Measurements from ENCODE around the gene DCDC2B. TPM values are rescaled to one million over a fixed set of nuclear protein-coding genes. Genes with fewer than 3 reads are reported as not detected.

The DCDC2B gene
- polyA plus RNA-seq, 2 of the 4 experiments (the other 2 are of a cell fraction), result not detected

DNA sequence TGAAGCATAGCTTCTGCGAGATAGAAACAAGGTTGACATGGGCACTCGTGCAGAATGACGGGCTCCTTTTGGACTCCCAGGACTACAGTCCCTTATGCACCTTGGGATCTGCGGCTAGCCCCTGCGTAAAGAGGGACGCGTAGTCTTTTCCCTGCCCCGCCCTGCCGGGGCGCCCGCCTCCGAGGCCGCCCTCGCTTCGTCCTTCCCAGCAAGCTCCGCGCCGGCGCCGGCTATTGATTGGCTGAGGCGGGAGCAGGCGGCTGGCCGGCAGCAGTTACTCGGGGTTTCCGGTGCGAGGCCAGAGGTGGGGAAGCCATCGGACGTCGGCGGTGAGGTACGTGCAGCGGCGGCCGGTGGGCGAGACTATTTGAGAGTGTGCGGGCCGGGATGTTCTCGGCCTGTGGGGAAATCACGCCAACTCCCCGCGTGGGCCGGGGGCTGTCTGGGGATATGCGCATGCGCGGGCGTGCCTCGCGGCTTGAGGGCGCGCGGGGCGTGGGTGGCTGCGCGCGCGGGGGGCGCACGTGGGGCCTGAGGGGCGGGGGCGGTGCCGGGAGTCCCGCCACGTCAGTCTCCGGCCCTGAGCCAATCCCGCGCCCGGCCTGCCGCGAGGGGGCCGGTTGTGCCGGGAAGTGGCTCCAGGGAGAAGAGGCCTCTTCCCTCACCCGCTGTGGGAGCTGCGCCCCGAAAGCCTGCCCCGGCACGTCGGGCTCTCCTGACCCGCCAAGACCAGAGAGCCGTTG is 29.3 kb upstream of the DCDC2B start, which contains the start of gene TXLNA:
TSS of gene TXLNA (plus strand) at position 233 of the 743 bp plus-strand sequence. CDS start 671 bp downstream, outside the sequence.
- ATAC-seq (peak; percentile 94 to 95), FAIRE-seq (no peak), DNase-seq (ENCODE audit: low read depth in 1 of 2, low spot score in 1 of 2) (peak; percentile 90 to 92)
- ChIA-PET CTCF (interaction anchor here (0.6 to 1.7 kb wide), 3 partner anchors 26 to 534 kb away, joined by 5 to 9 read pairs (median 7); no protein-coding TSS in a partner anchor), POLR2A (interaction anchor here (0.5 to 2.0 kb wide), 17 partner anchors 12 to 153 kb away, joined by 3 to 16 read pairs (median 4); partner anchors contain the start of genes CCDC28B, IQCC and KPNA6)
- H3K4me3 ChIP-seq, result peak within 1 kb of the TSS; percentile 90
- H3K9me3 ChIP-seq, result no peaks in the 10 kb centered on the region
- peak within 1 kb of the TSS; percentile 89 to 94 for H3K27ac ChIP-seq
- peaks cover 33% of the 10 kb centered on the region for H3K4me1 ChIP-seq
- 0% methylated on average over 4 of the region's 79 CpGs for WGBS (ENCODE audit: missing lambda C conversion rate)
- H3K4me2 ChIP-seq, result peak within 1 kb of the TSS; percentile 95
- TF ChIP-seq GATA3 (IDR thresholded peaks at IDR 0.05; ENCODE audit: borderline replicate concordance) (0 out of 2 replicates have a peak, but pooled peaks have one; percentile 6), POLR2A (IDR thresholded peaks at IDR 0.05; ENCODE audit: low read length) (peak; percentile 64), MYC (IDR thresholded peaks at IDR 0.05; ENCODE audit: borderline replicate concordance, low read length) (no peak), RNF2 (IDR thresholded peaks at IDR 0.05; ENCODE audit: borderline replicate concordance, low read depth) (no peak), RARB (CRISPR knock-in tag; IDR thresholded peaks at IDR 0.05) (no peak), ZSCAN20 (CRISPR knock-in tag; IDR thresholded peaks at IDR 0.05) (no peak), USF2 (IDR thresholded peaks at IDR 0.05) (peak; percentile 40), RAD21 (conservative IDR thresholded peaks at IDR 0.05 in 1 of 2, IDR thresholded peaks at IDR 0.05 in 1 of 2) (no peak), FOXS1 (CRISPR knock-in tag; IDR thresholded peaks at IDR 0.05) (no peak), PHF8 (IDR thresholded peaks at IDR 0.05; ENCODE audit: borderline replicate concordance, low read depth) (peak; percentile 74; the same call in 1 of the 2 replicates), EHMT2 (IDR thresholded peaks at IDR 0.05; ENCODE audit: low read depth) (no peak), PBX3 (IDR thresholded peaks at IDR 0.05) (no peak), CBX2 (IDR thresholded peaks at IDR 0.05; ENCODE audit: borderline replicate concordance, low read depth) (no peak), NPAS2 (CRISPR knock-in tag; IDR thresholded peaks at IDR 0.05; ENCODE audit: borderline replicate concordance) (no peak), EHF (CRISPR knock-in tag; IDR thresholded peaks at IDR 0.05) (no peak), MAFK (IDR thresholded peaks at IDR 0.05; ENCODE audit: partially characterized antibody) (no peak), JUN (IDR thresholded peaks at IDR 0.05) (peak; percentile 68 to 89; a peak in 4 of 5 replicates), SREBF2 (IDR thresholded peaks at IDR 0.05) (no peak), HOXB5 (CRISPR knock-in tag; IDR thresholded peaks at IDR 0.05) (peak; percentile 75; the same call in 1 of the 2 replicates), TP53 (CRISPR knock-in tag; IDR thresholded peaks at IDR 0.05) (no peak), BHLHE40 (IDR thresholded peaks at IDR 0.05; ENCODE audit: low read depth, low read length) (no peak), HEYL (CRISPR knock-in tag; IDR thresholded peaks at IDR 0.05) (no peak), ZFP36 (IDR thresholded peaks at IDR 0.05; ENCODE audit: borderline replicate concordance, partially characterized antibody) (no peak), E2F6 (IDR thresholded peaks at IDR 0.05; ENCODE audit: borderline replicate concordance, low read depth) (peak; percentile 92), ESRRA (IDR thresholded peaks at IDR 0.05; ENCODE audit: borderline replicate concordance, low read length) (no peak)
- TF ChIP-seq, protein P1, sequence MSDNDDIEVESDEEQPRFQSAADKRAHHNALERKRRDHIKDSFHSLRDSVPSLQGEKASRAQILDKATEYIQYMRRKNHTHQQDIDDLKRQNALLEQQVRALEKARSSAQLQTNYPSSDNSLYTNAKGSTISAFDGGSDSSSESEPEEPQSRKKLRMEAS (IDR thresholded peaks at IDR 0.05), result peak; percentile 88
- TF ChIP-seq, protein P2, sequence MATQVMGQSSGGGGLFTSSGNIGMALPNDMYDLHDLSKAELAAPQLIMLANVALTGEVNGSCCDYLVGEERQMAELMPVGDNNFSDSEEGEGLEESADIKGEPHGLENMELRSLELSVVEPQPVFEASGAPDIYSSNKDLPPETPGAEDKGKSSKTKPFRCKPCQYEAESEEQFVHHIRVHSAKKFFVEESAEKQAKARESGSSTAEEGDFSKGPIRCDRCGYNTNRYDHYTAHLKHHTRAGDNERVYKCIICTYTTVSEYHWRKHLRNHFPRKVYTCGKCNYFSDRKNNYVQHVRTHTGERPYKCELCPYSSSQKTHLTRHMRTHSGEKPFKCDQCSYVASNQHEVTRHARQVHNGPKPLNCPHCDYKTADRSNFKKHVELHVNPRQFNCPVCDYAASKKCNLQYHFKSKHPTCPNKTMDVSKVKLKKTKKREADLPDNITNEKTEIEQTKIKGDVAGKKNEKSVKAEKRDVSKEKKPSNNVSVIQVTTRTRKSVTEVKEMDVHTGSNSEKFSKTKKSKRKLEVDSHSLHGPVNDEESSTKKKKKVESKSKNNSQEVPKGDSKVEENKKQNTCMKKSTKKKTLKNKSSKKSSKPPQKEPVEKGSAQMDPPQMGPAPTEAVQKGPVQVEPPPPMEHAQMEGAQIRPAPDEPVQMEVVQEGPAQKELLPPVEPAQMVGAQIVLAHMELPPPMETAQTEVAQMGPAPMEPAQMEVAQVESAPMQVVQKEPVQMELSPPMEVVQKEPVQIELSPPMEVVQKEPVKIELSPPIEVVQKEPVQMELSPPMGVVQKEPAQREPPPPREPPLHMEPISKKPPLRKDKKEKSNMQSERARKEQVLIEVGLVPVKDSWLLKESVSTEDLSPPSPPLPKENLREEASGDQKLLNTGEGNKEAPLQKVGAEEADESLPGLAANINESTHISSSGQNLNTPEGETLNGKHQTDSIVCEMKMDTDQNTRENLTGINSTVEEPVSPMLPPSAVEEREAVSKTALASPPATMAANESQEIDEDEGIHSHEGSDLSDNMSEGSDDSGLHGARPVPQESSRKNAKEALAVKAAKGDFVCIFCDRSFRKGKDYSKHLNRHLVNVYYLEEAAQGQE (IDR thresholded peaks at IDR 0.05), result no peak
- TF ChIP-seq, protein P3, sequence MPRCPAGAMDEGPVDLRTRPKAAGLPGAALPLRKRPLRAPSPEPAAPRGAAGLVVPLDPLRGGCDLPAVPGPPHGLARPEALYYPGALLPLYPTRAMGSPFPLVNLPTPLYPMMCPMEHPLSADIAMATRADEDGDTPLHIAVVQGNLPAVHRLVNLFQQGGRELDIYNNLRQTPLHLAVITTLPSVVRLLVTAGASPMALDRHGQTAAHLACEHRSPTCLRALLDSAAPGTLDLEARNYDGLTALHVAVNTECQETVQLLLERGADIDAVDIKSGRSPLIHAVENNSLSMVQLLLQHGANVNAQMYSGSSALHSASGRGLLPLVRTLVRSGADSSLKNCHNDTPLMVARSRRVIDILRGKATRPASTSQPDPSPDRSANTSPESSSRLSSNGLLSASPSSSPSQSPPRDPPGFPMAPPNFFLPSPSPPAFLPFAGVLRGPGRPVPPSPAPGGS (IDR thresholded peaks at IDR 0.05), result 0 out of 3 replicates have a peak, but pooled peaks have one; percentile 54
- TF ChIP-seq, protein P4, sequence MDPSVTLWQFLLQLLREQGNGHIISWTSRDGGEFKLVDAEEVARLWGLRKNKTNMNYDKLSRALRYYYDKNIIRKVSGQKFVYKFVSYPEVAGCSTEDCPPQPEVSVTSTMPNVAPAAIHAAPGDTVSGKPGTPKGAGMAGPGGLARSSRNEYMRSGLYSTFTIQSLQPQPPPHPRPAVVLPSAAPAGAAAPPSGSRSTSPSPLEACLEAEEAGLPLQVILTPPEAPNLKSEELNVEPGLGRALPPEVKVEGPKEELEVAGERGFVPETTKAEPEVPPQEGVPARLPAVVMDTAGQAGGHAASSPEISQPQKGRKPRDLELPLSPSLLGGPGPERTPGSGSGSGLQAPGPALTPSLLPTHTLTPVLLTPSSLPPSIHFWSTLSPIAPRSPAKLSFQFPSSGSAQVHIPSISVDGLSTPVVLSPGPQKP (IDR thresholded peaks at IDR 0.05; ENCODE audit: low read depth, low read length), result no peak
- TF ChIP-seq, protein P5, sequence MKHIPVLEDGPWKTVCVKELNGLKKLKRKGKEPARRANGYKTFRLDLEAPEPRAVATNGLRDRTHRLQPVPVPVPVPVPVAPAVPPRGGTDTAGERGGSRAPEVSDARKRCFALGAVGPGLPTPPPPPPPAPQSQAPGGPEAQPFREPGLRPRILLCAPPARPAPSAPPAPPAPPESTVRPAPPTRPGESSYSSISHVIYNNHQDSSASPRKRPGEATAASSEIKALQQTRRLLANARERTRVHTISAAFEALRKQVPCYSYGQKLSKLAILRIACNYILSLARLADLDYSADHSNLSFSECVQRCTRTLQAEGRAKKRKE (CRISPR knock-in tag; IDR thresholded peaks at IDR 0.05; ENCODE audit: low read depth), result 0 out of 2 replicates have a peak, but pooled peaks have one; percentile 65
